ENCODE results near the gene SLC13A4. TPM values are rescaled to one million over a fixed set of nuclear protein-coding genes. Genes with fewer than 3 reads are reported as not detected.

The SLC13A4 gene
- total and polyA plus RNA-seq, 2 donors (not counting 3 experiments of a cell fraction or from before 2014, with no cell fraction given): not detected

- no peak overlapping the region for H2AFZ ChIP-seq (ENCODE audit: low read depth, low read length)
- no peaks in the 10 kb centered on the region for H3K9me1 ChIP-seq (replicated peaks; ENCODE audit: control insufficient read depth, extremely low read depth, insufficient read depth, low read length)
- no peaks in the 10 kb centered on the region for H3K27me3 ChIP-seq (ENCODE audit: control insufficient read depth in 2 of 2, insufficient read depth in 2 of 2, low read length in 2 of 2)
- no peak overlapping the region for H3K9ac ChIP-seq (replicated peaks; ENCODE audit: extremely low read depth, insufficient read depth, low read length)
- no peak overlapping the region for H3K27ac ChIP-seq (ENCODE audit: insufficient read depth, low read depth, low read length)
- no peaks in the 10 kb centered on the region for H3K36me3 ChIP-seq (ENCODE audit: control insufficient read depth in 2 of 2, extremely low read depth in 1 of 2, insufficient read depth in 2 of 2, low read length in 2 of 2)
- H3K4me3 ChIP-seq (replicated peaks in 1 of 3; ENCODE audit: insufficient read depth in 1 of 3, low read depth in 1 of 3, low read length in 3 of 3): no peak overlapping the region
- CTCF ChIA-PET: interaction anchor here (2.1 kb wide), 1 partner anchor 33 kb away, joined by 7 read pairs; no protein-coding TSS in a partner anchor
- FAIRE-seq: no peak
- no peak for DNase-seq (ENCODE audit: low read depth, low spot score)
- POLR2A ChIA-PET: no interaction called here
- TF ChIP-seq EZH2 (IDR thresholded peaks at IDR 0.05; ENCODE audit: borderline replicate concordance, low read depth, low read length, severe bottlenecking) (no peak), GATA2 (IDR thresholded peaks at IDR 0.05; ENCODE audit: insufficient read depth, insufficient read length, low read depth, low read length) (no peak), MYC (IDR thresholded peaks at IDR 0.05; ENCODE audit: low read depth, low read length) (no peak), FOS (IDR thresholded peaks at IDR 0.05; ENCODE audit: borderline replicate concordance, insufficient read depth, low read length) (no peak), MAX (IDR thresholded peaks at IDR 0.05; ENCODE audit: insufficient read depth, insufficient read length) (no peak), CTCF (IDR thresholded peaks at IDR 0.05; ENCODE audit: extremely low read depth in 1 of 2, insufficient read depth in 1 of 2, low read depth in 1 of 2, low read length in 2 of 2) (no peak), POLR2AphosphoS5 (IDR thresholded peaks at IDR 0.05; ENCODE audit: insufficient read depth, low read depth, low read length) (no peak), POLR2A (IDR thresholded peaks at IDR 0.05; ENCODE audit: low read depth, low read length) (no peak), JUN (IDR thresholded peaks at IDR 0.05; ENCODE audit: borderline replicate concordance, insufficient read depth, insufficient read length, low read depth) (no peak)
- dilution Hi-C loops (cut with MboI; ENCODE audit: extremely low pct_ligation_motif_present, low sequenced_read_pairs) (no loop called here), intact Hi-C loops (cut with micrococcal nuclease) (no loop called here)
- peaks cover 6% of the 10 kb centered on the region for H3K4me1 ChIP-seq (ENCODE audit: control insufficient read depth, extremely low read depth, insufficient read depth, low read length)
- no peak overlapping the region for H3K4me2 ChIP-seq (ENCODE audit: insufficient read depth, low read length)
- H3K79me2 ChIP-seq (ENCODE audit: control insufficient read depth, insufficient read depth, low read length): no peaks in the 10 kb centered on the region
- BruUV-seq (replicated peaks): no TSS peak
- no peaks in the 10 kb centered on the region for H4K20me1 ChIP-seq (replicated peaks; ENCODE audit: control insufficient read depth, extremely low read depth, insufficient read depth, low read length)
- no peaks in the 10 kb centered on the region for H3K9me3 ChIP-seq (replicated peaks; ENCODE audit: control insufficient read depth, insufficient read depth, low read length)
These were observed 21.8 kb downstream of the SLC13A4 start for GRCh38 chr7:135706038-135706742.
